Ishikawa (cell line): ENCODE data around the gene ZBTB46.

Experiments
- EP300 ChIP-seq: IDR thresholded peaks from 2 replicates; pipeline ENCODE4 v1.6.1; 2012; ENCODE audit warnings: borderline replicate concordance
- FOXM1 ChIP-seq: IDR thresholded peaks from 2 replicates; pipeline ENCODE4 v1.6.1; 2012; ENCODE audit warnings: low read depth, borderline replicate concordance
- MAX ChIP-seq: IDR thresholded peaks from 2 replicates; pipeline ENCODE4 v1.6.1; 2012
- RAD21 ChIP-seq: IDR thresholded peaks from 2 replicates; pipeline ENCODE4 v1.6.1; 2012; ENCODE audit warnings: low read depth
- REST ChIP-seq: IDR thresholded peaks from 2 replicates; pipeline ENCODE4 v1.6.1; 2012; ENCODE audit warnings: low read depth, mild to moderate bottlenecking
- TAF1 ChIP-seq: IDR thresholded peaks from 2 replicates; pipeline ENCODE4 v1.6.1; 2012; ENCODE audit warnings: low read depth, mild to moderate bottlenecking

DNA sequence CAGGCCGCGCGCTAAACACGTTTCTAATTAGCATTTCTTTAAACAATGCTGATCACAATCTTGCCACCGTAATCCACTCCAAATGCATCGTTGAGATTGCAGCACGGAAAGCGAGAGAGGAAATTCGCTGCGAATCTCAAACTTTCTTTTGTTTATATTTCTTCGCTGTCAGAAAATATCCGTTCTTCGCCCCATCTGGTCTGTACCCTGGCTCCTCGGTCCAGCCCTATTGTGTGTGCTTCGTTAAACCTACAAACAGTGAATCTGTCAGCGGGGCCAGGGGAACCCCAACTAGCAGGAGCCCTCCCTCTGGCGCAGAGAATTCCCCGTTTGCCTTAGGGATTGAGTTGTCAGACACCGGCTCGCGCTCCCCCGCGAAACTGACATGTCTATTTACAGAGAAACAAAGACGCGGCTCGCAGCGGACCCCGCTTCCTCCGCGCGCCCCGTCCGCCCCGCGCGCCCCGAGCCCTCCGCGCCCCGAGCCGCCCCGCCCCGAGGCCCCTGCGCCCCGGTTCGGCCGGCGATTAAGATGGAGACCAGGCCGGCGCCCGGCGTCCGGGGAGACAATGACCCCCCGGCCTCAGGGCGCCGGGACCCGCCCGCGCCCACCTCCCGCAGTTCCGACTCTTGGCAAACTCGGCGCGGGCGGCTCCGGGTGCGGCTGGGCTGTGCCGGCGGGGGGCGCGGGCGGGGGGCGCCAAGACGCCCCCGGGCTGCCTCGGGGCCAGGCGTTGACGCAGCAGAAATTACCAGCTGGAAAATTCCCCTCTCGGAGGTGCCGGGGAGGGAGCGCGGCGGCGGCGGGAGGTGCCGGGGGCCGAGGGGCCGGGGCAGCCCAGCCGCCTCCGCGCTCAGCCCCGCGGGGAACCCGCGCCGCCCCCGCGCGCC is 874 bp downstream of the ZBTB46 start:
- TF ChIP-seq TAF1 (no peak), FOXM1 (no peak), REST (no peak), EP300 (no peak), RAD21 (no peak), MAX (no peak)
